ENCODE data around the gene SYTL4.

Gene SYTL4

DNA sequence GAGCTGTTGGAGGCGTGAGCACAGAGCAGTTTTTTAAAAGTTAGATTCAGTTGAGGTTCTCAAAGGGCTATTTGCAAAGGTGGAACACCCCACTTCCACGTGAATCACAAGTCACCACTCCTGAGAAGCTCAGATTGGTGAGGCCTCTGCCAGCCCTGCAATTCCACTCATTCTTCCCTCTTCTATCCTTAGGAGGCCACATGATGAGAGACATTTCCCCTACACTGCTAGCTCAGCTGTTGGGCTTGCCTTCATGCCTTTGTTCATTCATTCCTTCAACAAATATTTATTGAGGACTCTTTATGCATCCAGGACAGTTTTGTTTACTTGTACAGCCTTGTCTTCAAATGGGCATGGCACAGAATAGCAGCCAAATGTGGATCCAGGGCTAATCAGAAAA is 84.2 kb downstream of the SYTL4 start:
- no peak for DNase-seq (ENCODE audit: low spot score)

DNA sequence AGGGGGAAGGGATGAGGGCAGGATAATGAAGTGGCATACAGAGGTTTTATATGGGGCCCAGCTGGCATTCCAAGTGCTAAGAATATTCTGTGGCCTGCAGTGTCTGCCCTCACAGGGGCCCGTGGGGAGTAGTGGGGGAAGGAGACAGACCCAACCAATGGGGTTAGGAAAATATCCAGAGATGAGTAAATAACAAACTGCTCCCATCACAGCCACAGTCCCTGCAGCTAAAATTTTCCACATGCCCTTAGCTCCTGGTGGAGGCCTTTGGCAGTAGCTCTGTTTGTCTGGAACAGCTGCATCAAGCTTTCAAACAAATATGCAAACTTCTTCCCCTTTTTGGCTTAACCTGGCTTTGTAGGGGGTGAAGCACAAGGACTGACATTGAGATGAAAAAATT is 84.8 kb downstream of the SYTL4 start:
- no peak for DNase-seq (ENCODE audit: low spot score)

DNA sequence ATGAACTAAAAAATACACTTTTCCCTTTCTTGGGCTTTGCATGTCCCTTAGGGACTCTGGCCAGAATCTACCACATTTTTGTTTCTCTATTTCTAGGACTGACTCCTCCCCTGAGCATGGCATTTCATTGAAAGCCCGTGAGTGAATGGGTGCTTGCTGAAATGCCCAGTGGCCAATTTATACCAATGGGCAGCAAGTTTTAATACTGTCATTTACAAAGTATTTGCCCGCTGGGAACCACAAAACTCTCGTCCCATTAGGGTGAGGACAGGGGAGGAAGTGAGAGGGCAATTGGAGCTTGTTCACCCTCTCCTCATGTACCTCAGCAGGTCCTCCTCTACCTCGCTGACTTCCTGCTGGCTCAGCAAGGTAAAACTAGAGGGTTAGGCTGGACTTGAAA is 86.8 kb downstream of the SYTL4 start:
- no peak for DNase-seq (ENCODE audit: low spot score)

DNA sequence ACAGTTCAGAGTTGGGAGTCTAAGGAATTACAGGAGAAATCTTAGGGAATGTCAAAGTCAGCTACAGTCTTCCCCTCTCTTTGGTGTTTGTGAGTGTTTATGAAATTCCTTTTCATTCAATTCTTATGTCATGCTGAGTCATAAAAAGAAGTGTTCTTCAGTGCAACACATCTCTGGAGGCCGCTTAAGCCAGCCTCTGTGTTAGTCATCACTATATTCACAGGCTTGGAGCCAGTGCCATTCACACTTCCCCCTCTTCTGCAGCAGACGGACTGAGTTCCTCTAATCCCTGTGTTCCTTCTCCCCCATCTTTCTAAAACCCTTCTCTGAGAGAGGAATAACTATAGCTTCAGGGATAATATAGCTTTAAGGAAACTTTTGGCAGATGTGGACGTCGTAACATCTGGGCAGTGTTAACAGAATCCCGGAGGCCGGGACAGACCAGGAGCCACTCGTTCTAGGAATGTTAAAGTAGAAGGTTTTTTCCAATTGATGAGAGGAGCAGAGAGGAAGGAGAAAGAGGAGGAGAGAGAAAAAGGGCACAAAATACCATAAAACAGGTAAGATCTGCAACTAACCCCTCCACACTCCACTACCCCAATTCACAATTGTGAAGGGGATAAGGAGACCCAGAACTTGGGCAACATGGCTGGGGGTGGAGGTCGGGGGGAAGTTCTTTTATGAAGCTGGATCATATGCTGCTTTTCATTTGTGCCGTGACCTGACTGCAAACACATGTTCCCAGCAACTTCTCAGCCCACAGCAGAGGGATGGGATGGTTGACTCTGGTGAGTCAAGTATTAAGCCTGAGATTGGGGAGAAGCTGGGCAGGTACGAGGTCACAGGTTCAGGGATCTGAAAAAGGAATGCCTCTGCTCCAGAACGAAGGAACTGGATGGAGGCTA is 87.7 kb downstream of the SYTL4 start, which contains the start of gene SRPX2:
Gene SRPX2, plus strand, starts transcription at position 244 of the 905 bp plus-strand sequence. CDS start 2,124 bp downstream, outside the sequence.
- no peak for DNase-seq (ENCODE audit: low spot score)

DNA sequence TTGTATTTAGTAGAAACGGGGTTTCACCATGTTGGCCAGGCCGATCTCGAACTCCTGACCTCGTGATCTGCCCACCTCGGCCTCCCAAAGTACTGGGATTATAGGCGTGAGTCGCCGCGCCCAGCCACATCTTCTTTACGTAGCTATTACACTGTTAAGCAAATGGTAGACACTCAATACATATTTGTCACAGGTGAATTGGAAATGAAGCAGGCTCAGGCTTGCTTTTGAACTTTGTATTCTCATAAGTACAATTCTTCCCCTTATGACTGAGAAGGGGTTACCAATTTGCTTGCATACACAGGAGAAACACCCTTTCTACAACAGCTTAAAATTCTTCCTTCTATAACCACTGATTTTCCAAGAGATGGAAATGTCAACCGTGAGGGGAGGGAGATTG is 88.7 kb downstream of the SYTL4 start:
- no peak for DNase-seq (ENCODE audit: low spot score)

DNA sequence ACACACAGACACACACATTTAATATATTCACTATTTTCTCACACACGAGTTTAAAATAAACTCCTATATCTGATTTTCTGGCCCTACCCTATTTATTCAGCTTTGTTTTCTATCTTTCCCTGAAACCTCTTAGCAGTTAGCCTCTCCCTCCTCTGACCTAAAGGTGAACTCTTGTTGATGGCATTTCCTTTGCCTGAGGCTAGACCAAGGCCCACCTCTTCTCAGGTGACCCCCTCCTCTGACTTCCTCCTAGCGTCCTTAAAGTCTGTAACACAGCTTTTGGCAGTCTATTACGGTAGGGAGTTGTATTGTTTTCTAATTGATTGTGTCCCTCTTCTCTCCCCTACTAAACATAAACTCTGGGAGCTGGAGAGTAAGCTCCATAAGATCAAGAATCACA is 89.6 kb downstream of the SYTL4 start:
- DNase-seq (ENCODE audit: low spot score): no peak

DNA sequence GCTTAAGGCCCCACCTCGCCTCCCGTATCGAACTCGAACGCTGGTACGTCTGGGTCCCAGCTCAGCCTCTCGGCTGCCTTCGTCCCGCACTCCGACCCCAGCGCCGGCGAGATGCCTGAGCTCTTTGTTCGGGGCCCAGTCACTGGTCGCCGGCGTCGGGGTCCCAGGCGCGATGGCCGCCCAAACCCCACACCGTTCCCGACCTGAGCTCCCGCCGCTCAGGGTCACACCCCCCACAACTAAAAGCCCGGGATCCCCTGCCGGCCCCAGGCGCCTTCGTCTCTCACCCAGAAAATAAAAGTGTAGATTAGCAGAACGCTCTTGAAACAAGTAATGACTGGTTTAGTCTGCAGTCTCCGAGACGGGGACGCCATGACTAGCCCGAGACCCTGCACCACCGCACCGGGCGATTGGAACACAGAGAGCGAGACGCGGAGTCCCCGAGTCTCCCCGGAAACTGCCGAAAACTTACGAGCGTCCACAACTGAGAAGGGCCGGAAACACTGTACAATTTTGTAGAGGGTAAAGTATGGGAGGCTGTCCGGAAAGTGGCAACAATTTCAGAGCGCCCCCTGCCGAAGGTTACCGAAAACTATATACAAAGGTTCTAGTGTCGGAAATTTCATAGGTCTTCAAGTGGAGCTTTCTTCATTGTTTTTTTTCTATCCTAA is 95.5 kb downstream of the SYTL4 start, which contains the start of gene TSPAN6:
Gene TSPAN6, minus strand, starts transcription at position 486 of the 671 bp plus-strand sequence. Its CDS starts 112 bp downstream, at position 374.
- DNase-seq (ENCODE audit: low spot score): peak; percentile 73

DNA sequence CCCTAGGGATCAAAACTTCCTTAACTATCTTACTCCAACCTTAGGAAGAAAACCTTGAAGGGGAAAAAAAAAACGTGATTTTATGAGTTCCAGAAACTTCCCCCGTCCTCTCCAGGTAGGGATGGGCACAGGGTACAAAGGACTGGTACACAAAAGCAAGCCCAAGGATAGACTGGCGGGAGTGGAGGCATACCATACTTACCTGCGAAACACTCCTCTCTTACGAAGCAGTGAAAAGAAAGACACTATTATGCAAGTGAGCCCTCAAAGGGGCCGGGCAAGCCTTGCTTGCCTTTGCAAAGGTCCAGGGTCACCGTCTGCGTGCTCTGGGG is 96.0 kb downstream of the SYTL4 start:
- DNase-seq (ENCODE audit: low spot score): no peak

DNA sequence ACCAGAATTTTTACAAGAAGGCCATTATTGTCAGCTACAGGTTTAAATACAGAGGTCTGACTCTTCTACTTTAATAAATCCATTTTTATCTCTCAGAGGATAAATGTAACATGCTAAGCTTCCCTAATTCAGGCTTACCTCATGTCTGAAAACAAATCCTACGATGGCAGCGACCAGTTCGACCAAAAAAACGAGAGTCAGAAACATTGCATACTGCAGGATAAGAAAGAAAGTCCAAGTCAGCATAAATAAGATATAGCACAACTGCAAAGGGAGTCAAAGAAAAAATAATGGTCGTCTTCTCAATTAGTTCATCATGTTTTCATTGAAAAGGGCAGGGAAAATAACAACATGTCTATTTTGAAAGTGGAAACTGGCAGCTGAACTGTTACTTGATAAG is 96.9 kb downstream of the SYTL4 start:
- no peak for DNase-seq (ENCODE audit: low spot score)

DNA sequence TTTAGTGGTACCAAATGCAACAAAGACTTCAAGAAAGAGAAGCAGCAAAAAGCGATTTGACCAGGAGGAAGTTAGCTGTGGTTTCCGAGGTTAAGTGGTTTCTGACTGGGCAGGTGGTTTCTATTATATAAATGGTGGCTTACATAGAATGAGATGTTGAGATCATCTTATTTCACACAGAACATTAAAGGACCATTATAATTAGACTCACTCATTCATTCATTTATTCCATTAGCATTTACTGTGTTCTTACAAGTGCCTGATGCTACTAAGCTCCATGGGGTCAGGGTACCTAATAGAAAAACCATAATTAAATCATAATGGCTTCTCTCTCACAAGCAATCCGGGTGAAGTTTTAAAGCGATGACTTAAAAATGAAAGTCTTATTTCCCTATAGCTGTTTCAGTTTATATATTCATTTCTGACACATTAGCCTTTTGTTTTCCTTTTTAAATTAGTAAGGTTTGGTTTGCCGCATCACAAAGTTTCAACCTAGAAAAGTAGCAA is 105.9 kb downstream of the SYTL4 start:
- no peak for DNase-seq (ENCODE audit: low spot score)

Data from CD4-positive, alpha-beta T cell treated with Interleukin-15 for 4 hours (primary cell).